ENCODE results near the gene MCUB.

Gene MCUB

GRCh38 chr4:109730619-109731545, 170.8 kb downstream of the MCUB start:
- no peak for DNase-seq

- peak; percentile 11 for DNase-seq
Observed at GRCh38 chr4:109733728-109734127, 173.7 kb downstream of the MCUB start.

- DNase-seq = peak; percentile 35
Observed at GRCh38 chr4:109735566-109736365, 175.7 kb downstream of the MCUB start.

Measured in fibroblast of skin of back (primary cell).